Aorta (tissue), 5 donors: ENCODE results near the gene PDCD7. TPM values are rescaled to one million over a fixed set of nuclear protein-coding genes. Genes with fewer than 3 reads are reported as not detected.

Experiments
- ATAC-seq: fragments of 200-7000 bp; cut with Tn5 transposase; one replicate; pipeline ENCODE4 v1.9.1; 2022; ENCODE audit warnings: moderate library complexity; ENCODE audit not compliant: low FRiP score
- DNase-seq, 2 donors: peaks; one replicate each; pipeline ENCODE4 v3.0.0-alpha.2; 2020
- H3K27ac ChIP-seq, 2 donors: one replicate each; pipeline ENCODE4 v1.5.1; 2013; ENCODE audit warnings: low read length in 2 of 2, mild to moderate bottlenecking in 2 of 2, moderate library complexity in 2 of 2, control low read depth in 1 of 2, inconsistent platforms in 1 of 2, low read depth in 1 of 2
- H3K27me3 ChIP-seq, 2 donors: one replicate each; pipeline ENCODE4 v1.6.1; 2013; ENCODE audit warnings: control low read depth in 1 of 2, low read length in 1 of 2, mild to moderate bottlenecking in 1 of 2, moderate library complexity in 1 of 2; ENCODE audit not compliant: insufficient read depth in 2 of 2, control insufficient read depth in 1 of 2
- H3K36me3 ChIP-seq, 2 donors: one replicate each; pipeline ENCODE4 v1.6.1; 2013; ENCODE audit warnings: control low read depth in 1 of 2, low read length in 1 of 2, mild to moderate bottlenecking in 1 of 2; ENCODE audit not compliant: insufficient read depth in 2 of 2, control insufficient read depth in 1 of 2
- H3K4me1 ChIP-seq, 2 donors: one replicate each; pipeline ENCODE4 v1.6.1; 2013; ENCODE audit warnings: low read length in 2 of 2, control low read depth in 1 of 2, mild to moderate bottlenecking in 1 of 2, moderate library complexity in 1 of 2; ENCODE audit not compliant: insufficient read depth in 2 of 2, control insufficient read depth in 1 of 2
- H3K4me3 ChIP-seq, 2 donors: one replicate each; pipeline ENCODE4 v1.5.1; 2013; ENCODE audit warnings: low read length in 2 of 2, control low read depth in 1 of 2, mild to moderate bottlenecking in 1 of 2
- H3K9me3 ChIP-seq: one replicate; pipeline ENCODE4 v1.6.1; 2013; ENCODE audit warnings: mild to moderate bottlenecking, low read length; ENCODE audit not compliant: control insufficient read depth
- WGBS, 2 donors: extraction: QIAGEN DNeasy Blood & Tissue Kit; methylation state at CpG; one replicate each; pipeline ENCODE4 v1.1.7; 2013; 5-methylcytosine and 5-hydroxymethylcytosine counted together
- intact Hi-C, 2 donors: fragments of 100-400 bp; cut with DNase I; formaldehyde crosslinking; loops; one replicate each; pipeline versions ENCODE4 v1.14.2 to v1.15.0; 2022
- polyA plus RNA-seq, 2 donors: library from polyadenylated mRNA; stranded (reverse); fragments of 200-250 nt; gene quantifications; one replicate each; pipeline ENCODE4 v1.2.3, GENCODE V29; 2013
- total RNA-seq, 2 donors: library from RNA; stranded (reverse); fragmentation: NEBNext Ultra II Directional; extraction: Animal tissue kit (Norgen Biotek cat#: 25700); gene quantifications; one replicate each; pipeline ENCODE4 v1.2.1, GENCODE V29; 2021
- donor health status: healthy with polysubstance abuse.
- donor health status: Bipolar disorder and iron deficiency.
- donor health status: DM: no; HTN: no; CAD: no.
- donor health status: DM: no; HTN: no; CAD: no.
- donor health status: DM: yes; HTN: yes; CAD: no.

Gene PDCD7
- total and polyA plus RNA-seq, 4 donors = 11.1 to 34.0 (median 16.0) TPM

GRCh38 chr15:65091946-65092770, 41.5 kb downstream of the PDCD7 start:
- ATAC-seq (no peak), DNase-seq (peak in 1 of 2 donors; percentile 66)
- H3K4me3 ChIP-seq = no peak overlapping the region
- no peaks in the 10 kb centered on the region for H3K27me3 ChIP-seq
- no peaks in the 10 kb centered on the region for H3K9me3 ChIP-seq
- intact Hi-C loops = loop anchor here in 1 of 2 donors (5.0 kb wide), 1 partner anchor 35 kb away; no protein-coding TSS in a partner anchor
- WGBS, 2 donors = 6 to 16% methylated on average over 12 of the region's 12 CpGs
- H3K4me1 ChIP-seq = peaks cover 0 to 2% of the 10 kb centered on the region in 2 donors
- H3K36me3 ChIP-seq = no peaks in the 10 kb centered on the region
- H3K27ac ChIP-seq = peak overlapping the region; percentile 38 to 85

- ATAC-seq = no peak
- H3K27me3 ChIP-seq = no peaks in the 10 kb centered on the region
- H3K9me3 ChIP-seq = no peaks in the 10 kb centered on the region
- H3K4me1 ChIP-seq = peaks cover 2 to 6% of the 10 kb centered on the region in 2 donors
- H3K36me3 ChIP-seq = no peaks in the 10 kb centered on the region
- peak in 1 of 2 donors; percentile 75 for DNase-seq
- peak overlapping the region; percentile 63 to 87 for H3K27ac ChIP-seq
- no peak overlapping the region for H3K4me3 ChIP-seq
- WGBS, 2 donors = 37 to 44% methylated on average over 5 of the region's 5 CpGs
- intact Hi-C loops = loop anchor here in 1 of 2 donors (2.0 kb wide), 1 partner anchor 23 kb away; the partner anchor contains the start of gene RASL12
Measured at GRCh38 chr15:65089206-65089824, 44.3 kb downstream of the PDCD7 start.

GRCh38 chr15:65088643-65089021, 45.0 kb downstream of the PDCD7 start:
- Histone ChIP-seq H3K4me1 (peaks cover 2 to 6% of the 10 kb centered on the region in 2 donors), H3K36me3 (no peaks in the 10 kb centered on the region), H3K27ac (peak overlapping the region; percentile 63 to 87), H3K27me3 (no peaks in the 10 kb centered on the region), H3K4me3 (no peak overlapping the region), H3K9me3 (no peaks in the 10 kb centered on the region)
- ATAC-seq (no peak), DNase-seq (no peak)
- WGBS, 2 donors = 10 to 21% methylated on average over 6 of the region's 6 CpGs
- intact Hi-C loops = loop anchor here in 1 of 2 donors (2.0 kb wide), 1 partner anchor 22 kb away; the partner anchor contains the start of gene RASL12

- peak; percentile 95 to 97 for DNase-seq
- Histone ChIP-seq H3K27ac (peak overlapping the region; percentile 92 to 98), H3K4me1 (peaks cover 2 to 6% of the 10 kb centered on the region in 2 donors), H3K9me3 (no peaks in the 10 kb centered on the region), H3K27me3 (no peaks in the 10 kb centered on the region), H3K4me3 (no peak overlapping the region), H3K36me3 (no peaks in the 10 kb centered on the region)
- WGBS, 2 donors = 5 to 7% methylated on average over 11 to 13 of the region's 13 CpGs
- intact Hi-C loops = loop anchor here in 1 of 2 donors (2.0 kb wide), 1 partner anchor 21 kb away; the partner anchor contains the start of gene RASL12
- peak; percentile 90 for ATAC-seq
Measured at GRCh38 chr15:65087873-65088642, 45.5 kb downstream of the PDCD7 start.

GRCh38 chr15:65087411-65087810, 46.2 kb downstream of the PDCD7 start:
- peak overlapping the region; percentile 92 to 98 for H3K27ac ChIP-seq
- H3K9me3 ChIP-seq = no peaks in the 10 kb centered on the region
- no peak for DNase-seq
- peaks cover 2 to 6% of the 10 kb centered on the region in 2 donors for H3K4me1 ChIP-seq
- intact Hi-C loops = no loop called here
- ATAC-seq = no peak
- no peaks in the 10 kb centered on the region for H3K36me3 ChIP-seq
- no peak overlapping the region for H3K4me3 ChIP-seq
- WGBS, 2 donors = 21 to 29% methylated on average over 3 of the region's 3 CpGs
- no peaks in the 10 kb centered on the region for H3K27me3 ChIP-seq

GRCh38 chr15:65086680-65087111, 46.9 kb downstream of the PDCD7 start:
- Histone ChIP-seq H3K4me3 (no peak overlapping the region), H3K36me3 (no peaks in the 10 kb centered on the region), H3K4me1 (peaks cover 2 to 6% of the 10 kb centered on the region in 2 donors), H3K27ac (peak overlapping the region; percentile 92 to 98), H3K27me3 (no peaks in the 10 kb centered on the region), H3K9me3 (no peaks in the 10 kb centered on the region)
- intact Hi-C loops = no loop called here
- ATAC-seq (no peak), DNase-seq (peak; percentile 45 to 57)
- WGBS, 2 donors = 47 to 51% methylated on average over 6 of the region's 6 CpGs

- peaks cover 2 to 6% of the 10 kb centered on the region in 2 donors for H3K4me1 ChIP-seq
- intact Hi-C loops = loop anchor here in 1 of 2 donors (2.0 kb wide), 1 partner anchor 19 kb away; the partner anchor contains the start of gene RASL12
- H3K27me3 ChIP-seq = no peaks in the 10 kb centered on the region
- no peaks in the 10 kb centered on the region for H3K9me3 ChIP-seq
- ATAC-seq = no peak
- H3K4me3 ChIP-seq = no peak overlapping the region
- WGBS, 2 donors = 63 to 66% methylated on average over 6 of the region's 6 CpGs
- DNase-seq = no peak
- peak overlapping the region; percentile 92 to 98 for H3K27ac ChIP-seq
- no peaks in the 10 kb centered on the region for H3K36me3 ChIP-seq
Measured at GRCh38 chr15:65085990-65086679, 47.5 kb downstream of the PDCD7 start.
